Stimulated activated CD4-positive, alpha-beta T cell treated with anti-CD3 and anti-CD28 coated beads, TNF-alpha, amount 100 ng/mL, for 4 hours (primary cell): Measurements from ENCODE around the gene SUN5.
"Not testable (repeated sequence)": the region's sequence is repeated elsewhere in the genome, so short reads cannot be mapped to it uniquely, and the experiment has no call there.

Experiments used
- DNase-seq, 3 experiments: peaks; one replicate each; pipeline ENCODE4 v3.0.0-alpha.2; 2020; ENCODE audit warnings: low read depth in 3 of 3

The SUN5 gene, protein sequence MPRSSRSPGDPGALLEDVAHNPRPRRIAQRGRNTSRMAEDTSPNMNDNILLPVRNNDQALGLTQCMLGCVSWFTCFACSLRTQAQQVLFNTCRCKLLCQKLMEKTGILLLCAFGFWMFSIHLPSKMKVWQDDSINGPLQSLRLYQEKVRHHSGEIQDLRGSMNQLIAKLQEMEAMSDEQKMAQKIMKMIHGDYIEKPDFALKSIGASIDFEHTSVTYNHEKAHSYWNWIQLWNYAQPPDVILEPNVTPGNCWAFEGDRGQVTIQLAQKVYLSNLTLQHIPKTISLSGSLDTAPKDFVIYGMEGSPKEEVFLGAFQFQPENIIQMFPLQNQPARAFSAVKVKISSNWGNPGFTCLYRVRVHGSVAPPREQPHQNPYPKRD

GRCh38 chr20:33004141-33004751 is at the start of gene SUN5:
TSS of gene SUN5 (minus strand) at chr20:33004433. CDS start at chr20:33004340, 93 bp downstream.
- DNase-seq, result no peak

- DNase-seq, result no peak
Observed at GRCh38 chr20:33053291-33054106, 49.3 kb upstream of the SUN5 start, which contains the start of gene BPIFB3. TSS of gene BPIFB3 (plus strand) at chr20:33053903. CDS start at chr20:33055436, 1,533 bp downstream.

- DNase-seq, result no peak
Observed at GRCh38 chr20:33051333-33051732, 47.1 kb upstream of the SUN5 start.

DNA sequence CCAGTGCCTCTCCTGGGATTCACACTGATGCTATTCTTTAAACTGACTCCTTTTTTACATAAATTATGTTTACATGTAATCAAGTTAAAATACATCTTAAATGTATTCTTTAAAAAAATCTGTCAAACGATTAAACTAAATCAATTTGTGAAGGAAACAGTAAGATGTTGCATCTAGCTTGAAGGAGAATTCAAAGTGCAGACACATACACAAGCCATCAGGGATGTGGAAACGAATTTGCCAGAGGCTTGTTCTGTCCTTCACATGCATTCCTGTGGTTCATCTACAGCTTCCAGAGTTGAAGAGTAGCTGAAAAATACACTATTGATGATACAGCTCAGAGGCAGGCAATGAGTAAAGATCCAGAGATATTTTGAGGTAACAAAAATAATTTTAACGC is 42.2 kb upstream of the SUN5 start:
- DNase-seq, result no peak

- not testable (repeated sequence) for DNase-seq
Observed at GRCh38 chr20:33045129-33045721, 41.0 kb upstream of the SUN5 start.

GRCh38 chr20:33043731-33044181 is 39.5 kb upstream of the SUN5 start:
- no peak for DNase-seq

- no peak for DNase-seq
Observed at GRCh38 chr20:33042983-33043730, 38.9 kb upstream of the SUN5 start.

- no peak for DNase-seq
Observed at GRCh38 chr20:33042430-33042829, 38.2 kb upstream of the SUN5 start.

DNA sequence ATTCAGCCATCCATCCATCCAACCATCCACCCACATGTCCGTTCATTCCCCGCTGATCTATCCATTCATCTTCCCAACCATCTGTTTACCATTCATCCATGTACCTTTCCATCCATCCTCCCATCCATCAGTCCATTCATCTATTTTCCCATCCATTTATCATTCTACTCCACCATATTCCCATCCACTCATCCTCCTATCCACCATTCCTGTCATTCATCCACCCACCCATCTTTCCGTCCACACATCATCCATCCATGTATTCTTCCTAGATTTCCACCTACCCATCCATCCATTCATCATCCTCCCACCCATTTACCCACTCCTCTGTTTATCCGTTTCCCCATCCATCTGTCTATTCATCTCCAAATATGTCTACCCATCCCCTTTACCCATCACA is 34.0 kb upstream of the SUN5 start:
- no peak for DNase-seq

DNA sequence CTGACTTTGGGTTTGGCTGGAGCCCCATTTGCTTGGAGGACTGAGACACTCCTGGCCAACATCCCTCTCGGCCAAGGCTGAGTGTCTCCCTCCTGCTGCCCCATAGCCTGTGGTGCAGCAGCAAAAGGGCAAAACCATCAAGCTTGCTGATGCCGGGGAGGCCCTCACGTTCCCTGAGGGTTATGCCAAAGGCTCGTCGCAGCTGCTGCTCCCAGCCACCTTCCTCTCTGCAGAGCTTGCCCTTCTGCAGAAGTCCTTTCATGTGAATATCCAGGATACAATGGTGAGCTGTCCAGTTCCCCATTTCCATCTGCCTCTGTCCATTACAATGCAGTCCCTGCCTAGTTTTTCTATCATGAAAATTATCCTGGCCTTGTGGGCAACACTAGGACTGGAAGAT is 33.2 kb upstream of the SUN5 start:
- no peak for DNase-seq

GRCh38 chr20:33034901-33035492 is 30.8 kb upstream of the SUN5 start:
- DNase-seq, result no peak

GRCh38 chr20:33034115-33034514 is 29.9 kb upstream of the SUN5 start:
- DNase-seq, result no peak

DNA sequence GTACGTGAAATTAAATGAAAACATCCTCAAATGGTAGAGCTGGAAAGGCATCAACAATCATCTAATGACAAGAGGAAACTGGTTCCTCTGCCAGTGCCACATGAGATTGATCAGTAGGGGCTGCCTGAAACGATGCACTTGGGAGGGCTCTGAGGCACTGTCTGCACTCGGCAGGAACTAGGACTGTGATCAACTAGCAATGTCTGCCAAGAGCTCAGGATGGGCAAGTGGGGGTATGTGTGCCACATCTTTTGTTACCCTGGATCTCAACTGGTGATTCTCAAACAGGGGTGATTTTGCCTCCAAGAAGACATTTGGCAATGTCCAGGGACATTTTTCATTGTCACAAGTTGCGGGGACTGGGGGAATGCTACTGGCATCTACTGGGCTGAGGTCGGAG is 29.1 kb upstream of the SUN5 start:
- no peak for DNase-seq

- DNase-seq, result no peak
Observed at GRCh38 chr20:33032555-33032954, 28.3 kb upstream of the SUN5 start.

DNA sequence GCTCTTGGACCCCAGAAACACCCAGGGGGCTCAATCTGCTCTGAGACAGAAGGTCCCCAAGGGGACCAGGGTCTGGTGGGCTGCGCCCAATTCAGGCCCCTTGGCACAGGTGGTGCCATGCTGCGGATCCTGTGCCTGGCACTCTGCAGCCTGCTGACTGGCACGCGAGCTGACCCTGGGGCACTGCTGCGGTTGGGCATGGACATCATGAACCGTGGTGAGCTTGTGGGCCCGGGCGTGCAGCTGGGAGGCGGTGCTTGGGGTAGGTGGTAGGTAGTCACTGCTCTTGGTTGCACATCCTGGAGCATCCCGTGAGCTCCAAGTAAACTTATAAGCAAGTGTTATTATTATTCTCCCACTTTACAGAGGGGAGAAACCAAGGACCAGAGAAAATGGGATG is 27.3 kb upstream of the SUN5 start, which contains the start of gene BPIFB6:
Gene BPIFB6 (plus strand): TSS at position 118 of the 400 bp plus-strand sequence. CDS start 0 bp downstream, at position 118.
- no peak for DNase-seq

DNA sequence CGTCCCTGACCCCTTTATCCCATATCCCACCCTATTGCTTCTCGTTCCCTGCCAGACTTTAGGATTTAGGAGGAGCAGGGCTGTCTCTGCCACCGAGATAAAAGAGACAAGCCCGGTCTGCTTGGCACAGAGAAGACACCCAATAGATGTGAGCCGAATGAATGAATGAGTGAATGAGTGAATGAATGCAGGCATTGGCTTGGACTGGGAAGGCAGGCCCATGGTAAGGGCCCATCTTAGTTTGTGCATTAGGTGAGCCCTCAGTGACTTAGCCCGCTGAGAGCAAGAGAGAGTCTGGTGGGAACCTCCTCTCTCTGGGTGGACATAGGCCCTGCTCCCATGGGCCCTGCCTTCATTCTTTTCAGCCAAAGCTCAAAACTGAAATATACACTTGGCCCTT is 26.3 kb upstream of the SUN5 start:
- no peak for DNase-seq

- DNase-seq, result no peak
Observed at GRCh38 chr20:33030076-33030475, 25.8 kb upstream of the SUN5 start.

DNA sequence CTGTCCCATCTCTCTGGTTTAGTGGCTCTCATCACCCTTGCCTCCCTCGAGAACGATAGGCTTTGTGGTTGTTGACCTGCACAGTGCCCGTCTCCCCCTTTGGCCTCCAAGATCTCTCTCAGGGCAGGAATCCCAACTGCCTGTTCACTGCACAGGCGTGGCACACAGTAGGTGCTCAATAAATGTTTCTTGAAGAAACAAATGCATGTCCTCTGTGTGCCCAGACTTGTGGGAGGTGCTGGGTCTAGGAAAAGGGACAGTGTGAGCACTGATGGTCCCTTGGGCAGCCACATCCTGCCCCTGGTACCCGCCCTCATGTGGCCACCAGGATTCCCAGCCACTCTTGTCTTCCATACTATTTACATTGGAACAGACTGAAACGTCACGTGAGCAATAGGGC is 24.6 kb upstream of the SUN5 start:
- DNase-seq, result no peak

DNA sequence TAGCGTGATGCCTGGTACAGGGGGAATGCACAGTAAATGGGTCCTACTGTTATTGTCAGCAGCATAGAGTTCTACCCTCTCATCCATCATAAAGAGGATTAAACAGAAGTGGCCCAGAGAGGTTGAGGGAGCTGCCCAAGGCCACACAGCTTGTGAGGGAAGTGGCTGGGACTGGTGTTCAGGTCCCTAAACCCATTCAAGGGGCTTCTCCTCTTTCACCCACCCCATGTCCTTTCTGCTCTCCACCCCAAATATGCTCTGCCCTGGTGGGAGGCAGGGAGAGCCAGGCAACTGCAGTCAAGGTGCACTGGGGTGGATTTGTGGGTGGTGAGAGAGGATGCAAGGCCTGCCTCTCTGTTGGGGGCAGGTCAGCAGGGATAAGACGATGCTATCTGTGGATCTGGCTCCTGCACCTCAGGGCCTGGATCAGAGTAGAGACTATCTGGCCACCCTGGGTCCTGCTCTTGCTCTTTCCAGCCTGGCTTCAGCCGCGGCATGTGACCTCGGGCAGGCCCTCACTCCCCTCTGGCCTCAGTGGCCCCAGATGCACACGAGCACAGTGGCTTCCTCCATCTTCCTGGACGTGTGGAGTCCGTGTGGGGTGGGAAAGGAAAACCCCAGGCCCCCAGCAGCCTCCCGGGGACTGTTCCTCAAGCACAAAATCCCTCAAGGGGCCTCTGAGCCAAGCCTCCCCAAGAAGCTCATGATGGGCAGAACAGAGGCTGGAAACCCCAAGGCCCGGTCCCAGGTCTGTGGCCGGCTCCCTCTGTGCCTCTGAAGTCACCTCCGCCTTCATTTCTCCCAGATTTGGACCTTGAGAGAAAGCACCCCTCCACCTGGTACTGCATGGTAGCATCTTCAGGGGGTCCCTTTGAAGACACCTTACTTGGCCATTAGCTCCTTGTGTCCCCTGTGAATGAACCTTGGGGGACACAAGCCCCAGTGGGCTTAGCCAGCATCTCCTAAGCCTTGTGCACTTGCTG is 23.8 kb upstream of the SUN5 start:
- DNase-seq, result no peak
